Measurements from ENCODE around the gene LIPT2.

The LIPT2 gene

DNA sequence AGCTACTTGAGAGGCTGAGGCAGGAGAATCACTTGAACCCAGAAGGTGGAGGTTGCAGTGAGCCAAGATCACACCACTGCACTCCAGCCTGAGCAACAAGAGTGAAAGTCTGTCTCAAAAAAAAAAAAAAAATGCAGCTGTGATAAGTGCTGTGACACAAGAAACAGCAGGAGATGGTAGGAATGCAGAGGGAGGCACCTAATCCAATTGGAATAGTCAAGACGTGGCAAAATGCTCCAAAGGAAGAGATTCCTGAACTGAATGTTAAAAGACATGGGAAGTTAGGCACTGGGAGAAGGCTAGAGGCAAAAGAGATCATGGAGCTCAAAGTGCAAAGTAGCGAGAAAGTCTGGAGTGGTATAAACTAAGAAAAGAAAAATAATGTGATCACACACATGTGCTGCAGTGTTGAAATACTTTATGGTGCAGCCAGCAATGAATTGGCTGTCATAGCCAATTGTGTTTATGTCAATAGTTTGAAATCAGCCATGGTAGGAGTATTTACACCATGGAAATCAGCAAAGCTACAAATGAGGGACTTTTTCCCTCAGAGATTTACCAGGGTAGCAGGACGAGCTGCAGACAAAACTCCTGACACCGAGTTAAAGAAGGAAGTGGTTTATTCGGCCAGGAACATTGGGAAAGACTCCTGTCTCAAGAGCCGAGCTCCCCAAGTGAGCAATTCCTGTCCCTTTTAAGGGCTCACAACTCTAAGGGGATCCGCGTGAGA lies 40.9 kb upstream of the LIPT2 start:
- TF ChIP-seq, protein P1, sequence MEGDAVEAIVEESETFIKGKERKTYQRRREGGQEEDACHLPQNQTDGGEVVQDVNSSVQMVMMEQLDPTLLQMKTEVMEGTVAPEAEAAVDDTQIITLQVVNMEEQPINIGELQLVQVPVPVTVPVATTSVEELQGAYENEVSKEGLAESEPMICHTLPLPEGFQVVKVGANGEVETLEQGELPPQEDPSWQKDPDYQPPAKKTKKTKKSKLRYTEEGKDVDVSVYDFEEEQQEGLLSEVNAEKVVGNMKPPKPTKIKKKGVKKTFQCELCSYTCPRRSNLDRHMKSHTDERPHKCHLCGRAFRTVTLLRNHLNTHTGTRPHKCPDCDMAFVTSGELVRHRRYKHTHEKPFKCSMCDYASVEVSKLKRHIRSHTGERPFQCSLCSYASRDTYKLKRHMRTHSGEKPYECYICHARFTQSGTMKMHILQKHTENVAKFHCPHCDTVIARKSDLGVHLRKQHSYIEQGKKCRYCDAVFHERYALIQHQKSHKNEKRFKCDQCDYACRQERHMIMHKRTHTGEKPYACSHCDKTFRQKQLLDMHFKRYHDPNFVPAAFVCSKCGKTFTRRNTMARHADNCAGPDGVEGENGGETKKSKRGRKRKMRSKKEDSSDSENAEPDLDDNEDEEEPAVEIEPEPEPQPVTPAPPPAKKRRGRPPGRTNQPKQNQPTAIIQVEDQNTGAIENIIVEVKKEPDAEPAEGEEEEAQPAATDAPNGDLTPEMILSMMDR (IDR thresholded peaks at IDR 0.05), result no peak
- Mint-ChIP-seq H3K4me3 (no peak overlapping the region), H3K4me1 (peaks cover 15% of the 10 kb centered on the region), H3K9me3 (peaks cover 23% of the 10 kb centered on the region), H3K27ac (peak overlapping the region; percentile 20), H3K36me3 (ENCODE audit: low read depth) (peaks cover 7% of the 10 kb centered on the region), H3K27me3 (ENCODE audit: low read depth, poor library complexity) (peaks cover 4% of the 10 kb centered on the region)
- DNase-seq, result no peak

DNA sequence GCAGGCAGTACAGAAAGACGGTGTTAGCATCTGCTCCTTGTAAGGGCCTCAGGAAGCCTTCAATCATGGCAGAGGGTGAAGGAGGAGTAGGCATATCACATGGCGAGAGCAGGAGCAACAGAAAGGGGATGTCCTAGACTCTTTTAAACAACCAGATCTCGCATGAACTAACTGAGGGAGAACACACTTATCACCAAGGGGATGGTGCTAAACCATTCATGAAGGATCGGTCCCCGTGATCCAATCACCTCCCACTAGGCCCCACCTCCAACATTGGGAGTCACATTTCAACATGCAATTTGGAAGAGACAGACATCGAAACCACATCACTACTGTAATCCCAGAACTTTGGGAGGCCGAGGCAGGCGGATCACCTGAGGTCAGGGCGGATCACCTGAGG lies 39.9 kb upstream of the LIPT2 start:
- Mint-ChIP-seq H3K27me3 (ENCODE audit: low read depth, poor library complexity) (peaks cover 7% of the 10 kb centered on the region), H3K36me3 (ENCODE audit: low read depth) (peaks cover 7% of the 10 kb centered on the region), H3K4me3 (no peak overlapping the region), H3K9me3 (peaks cover 14% of the 10 kb centered on the region), H3K4me1 (peaks cover 15% of the 10 kb centered on the region), H3K27ac (no peak overlapping the region)
- no peak for DNase-seq
- TF ChIP-seq, protein P1 (IDR thresholded peaks at IDR 0.05), result no peak

DNA sequence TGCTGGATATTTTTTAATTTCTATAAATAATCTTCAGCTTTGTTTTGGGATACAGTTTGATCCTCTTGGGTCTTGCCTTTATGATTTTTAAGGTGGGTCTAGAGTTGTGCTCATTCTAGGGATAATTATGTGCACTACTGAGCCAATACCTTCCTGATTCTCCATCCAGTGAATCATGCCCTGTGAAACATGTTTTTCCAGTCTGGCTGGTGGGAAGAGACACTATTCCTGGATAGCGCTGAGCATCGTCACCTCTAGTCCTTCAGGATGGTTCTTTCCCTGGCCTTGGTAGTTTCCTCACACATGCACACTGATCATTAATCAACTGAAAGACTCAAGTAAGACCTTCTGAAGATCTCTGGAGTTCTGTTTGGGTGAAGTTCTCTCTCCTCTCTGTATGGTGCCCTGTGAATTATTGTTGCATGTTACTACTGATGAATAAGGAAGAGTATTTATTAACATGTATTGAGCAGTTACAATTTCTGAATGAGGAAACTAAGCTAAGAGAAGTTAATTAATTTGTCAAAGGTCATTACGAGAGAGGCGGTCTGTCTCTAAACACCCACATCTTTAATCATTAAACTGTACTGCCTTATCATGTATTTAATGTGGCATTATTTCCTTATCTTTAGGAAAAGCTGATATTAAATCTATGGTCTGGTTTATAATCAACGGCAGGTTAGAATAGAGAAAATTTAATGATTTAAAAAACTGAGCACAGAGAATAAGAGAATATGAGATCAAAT lies 39.1 kb upstream of the LIPT2 start:
- Mint-ChIP-seq H3K27me3 (ENCODE audit: low read depth, poor library complexity) (peaks cover 7% of the 10 kb centered on the region), H3K36me3 (ENCODE audit: low read depth) (peaks cover 2% of the 10 kb centered on the region), H3K27ac (no peak overlapping the region), H3K4me3 (no peak overlapping the region), H3K4me1 (peaks cover 15% of the 10 kb centered on the region), H3K9me3 (peaks cover 7% of the 10 kb centered on the region)
- TF ChIP-seq, protein P1 (IDR thresholded peaks at IDR 0.05), result no peak
- DNase-seq, result no peak

DNA sequence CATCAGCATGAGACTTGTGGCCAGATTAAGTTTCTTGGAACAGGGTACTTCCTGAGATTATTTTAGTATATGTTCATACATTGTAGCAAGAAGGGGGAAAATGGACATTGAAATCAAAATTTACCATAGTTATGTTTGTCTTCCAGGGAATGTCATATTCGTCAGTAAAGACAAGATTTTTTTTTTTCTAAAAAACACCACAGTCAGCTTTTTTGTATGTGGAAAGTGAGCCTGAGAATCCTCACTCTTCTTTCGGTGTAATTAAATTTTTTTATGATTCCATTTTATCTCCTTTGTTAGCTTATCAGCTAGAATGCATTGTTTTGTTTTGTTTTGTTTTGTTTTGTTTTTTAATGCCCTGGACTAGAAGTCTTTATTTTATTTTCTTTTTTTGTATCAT lies 31.5 kb upstream of the LIPT2 start:
- no peaks in the 10 kb centered on the region for H3K36me3 Mint-ChIP-seq (ENCODE audit: low read depth)
- TF ChIP-seq, protein P1 (IDR thresholded peaks at IDR 0.05), result no peak
- H3K27me3 Mint-ChIP-seq (ENCODE audit: low read depth, poor library complexity), result peaks cover 27% of the 10 kb centered on the region
- DNase-seq, result no peak
- H3K27ac Mint-ChIP-seq, result no peak overlapping the region
- H3K4me3 Mint-ChIP-seq, result no peak overlapping the region
- H3K4me1 Mint-ChIP-seq, result peaks cover 5% of the 10 kb centered on the region
- no peaks in the 10 kb centered on the region for H3K9me3 Mint-ChIP-seq

DNA sequence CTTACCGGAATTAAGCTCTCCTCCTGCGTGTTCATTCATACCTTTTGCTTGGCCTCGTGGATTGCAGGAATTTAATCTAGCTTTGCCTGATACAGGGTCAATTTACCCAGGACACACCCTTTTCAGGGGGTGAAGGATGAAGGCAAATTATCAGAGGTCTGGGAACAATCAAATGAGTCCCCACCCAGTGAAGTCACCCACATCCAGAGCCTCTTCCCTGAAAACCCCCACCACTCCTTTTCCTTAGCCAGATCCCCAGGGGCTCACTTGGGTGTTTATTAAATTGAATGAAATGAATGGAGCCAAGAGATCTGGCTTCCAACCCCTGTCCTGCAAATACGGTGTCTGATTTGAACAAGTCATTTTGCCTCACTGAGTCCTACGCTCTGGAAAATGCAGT lies 31.0 kb upstream of the LIPT2 start:
- no peak overlapping the region for H3K4me3 Mint-ChIP-seq
- peaks cover 24% of the 10 kb centered on the region for H3K27me3 Mint-ChIP-seq (ENCODE audit: low read depth, poor library complexity)
- H3K9me3 Mint-ChIP-seq, result no peaks in the 10 kb centered on the region
- no peak for DNase-seq
- no peak overlapping the region for H3K27ac Mint-ChIP-seq
- TF ChIP-seq, protein P1 (IDR thresholded peaks at IDR 0.05), result no peak
- H3K36me3 Mint-ChIP-seq (ENCODE audit: low read depth), result no peaks in the 10 kb centered on the region
- H3K4me1 Mint-ChIP-seq, result peaks cover 5% of the 10 kb centered on the region

Data from nephron progenitor cell (in vitro differentiated cells).